HG03520 (cell line): ENCODE measurements around the gene PGAP6.
"Not testable (repeated sequence)": the region's sequence is repeated elsewhere in the genome, so short reads cannot be mapped to it uniquely, and the experiment has no call there.

Source experiments
- ATAC-seq: cut with Tn5 transposase; IDR thresholded peaks from one replicate; pipeline ENCODE4 v1.9.1; 2021; ENCODE audit warnings: mild to moderate bottlenecking, moderate library complexity; ENCODE audit not compliant: unreplicated experiment

The PGAP6 gene

DNA sequence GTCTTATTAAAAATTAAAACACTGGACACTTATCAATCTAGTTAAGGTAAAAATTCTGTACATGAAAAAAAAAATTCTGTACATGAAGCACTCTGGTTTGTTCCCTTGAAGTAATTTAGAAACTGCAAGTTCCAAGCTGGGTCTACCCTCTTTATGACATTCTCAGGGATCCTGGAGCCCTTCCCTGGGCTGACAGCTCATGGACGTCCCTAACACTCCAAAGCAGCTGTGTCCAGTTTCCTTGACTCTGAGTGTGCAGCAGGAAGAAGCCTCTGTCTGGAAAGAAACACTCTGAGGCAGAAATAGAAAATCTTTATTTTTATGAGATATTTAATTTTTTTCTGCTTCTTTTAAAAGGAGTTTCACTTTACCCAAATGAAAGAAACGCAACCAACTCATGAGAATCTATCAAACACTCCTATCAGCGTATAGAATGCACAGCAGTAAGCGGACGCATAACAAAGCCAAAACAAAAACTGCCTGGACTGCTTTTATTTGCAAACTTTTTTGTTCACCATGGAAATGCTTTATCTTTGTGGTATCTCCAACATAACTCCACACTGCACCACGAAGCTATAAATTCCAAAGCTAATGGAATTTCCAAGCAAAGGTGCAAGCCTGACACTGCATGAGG, 50.5 kb downstream of the PGAP6 start:
- ATAC-seq = not testable (repeated sequence)

DNA sequence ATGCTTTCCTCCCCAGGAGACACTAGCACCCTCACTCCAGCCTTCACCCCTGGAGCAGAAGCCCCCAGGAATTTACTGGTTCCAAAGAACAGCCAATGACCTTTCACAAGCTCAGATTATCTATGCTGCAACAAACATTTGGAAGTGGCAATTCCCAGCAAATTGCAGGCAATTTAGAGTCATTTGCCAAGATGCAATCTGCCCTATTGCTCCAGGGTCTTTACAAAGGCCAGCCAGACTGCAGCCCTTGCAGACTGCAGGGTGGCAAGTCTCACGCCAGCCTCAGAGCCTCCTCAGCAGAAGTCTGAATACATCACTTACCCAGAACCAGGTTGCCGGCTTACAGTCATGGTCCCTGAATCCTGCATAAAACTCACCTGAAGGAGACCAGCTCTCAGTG, 51.0 kb downstream of the PGAP6 start:
- ATAC-seq = no peak

DNA sequence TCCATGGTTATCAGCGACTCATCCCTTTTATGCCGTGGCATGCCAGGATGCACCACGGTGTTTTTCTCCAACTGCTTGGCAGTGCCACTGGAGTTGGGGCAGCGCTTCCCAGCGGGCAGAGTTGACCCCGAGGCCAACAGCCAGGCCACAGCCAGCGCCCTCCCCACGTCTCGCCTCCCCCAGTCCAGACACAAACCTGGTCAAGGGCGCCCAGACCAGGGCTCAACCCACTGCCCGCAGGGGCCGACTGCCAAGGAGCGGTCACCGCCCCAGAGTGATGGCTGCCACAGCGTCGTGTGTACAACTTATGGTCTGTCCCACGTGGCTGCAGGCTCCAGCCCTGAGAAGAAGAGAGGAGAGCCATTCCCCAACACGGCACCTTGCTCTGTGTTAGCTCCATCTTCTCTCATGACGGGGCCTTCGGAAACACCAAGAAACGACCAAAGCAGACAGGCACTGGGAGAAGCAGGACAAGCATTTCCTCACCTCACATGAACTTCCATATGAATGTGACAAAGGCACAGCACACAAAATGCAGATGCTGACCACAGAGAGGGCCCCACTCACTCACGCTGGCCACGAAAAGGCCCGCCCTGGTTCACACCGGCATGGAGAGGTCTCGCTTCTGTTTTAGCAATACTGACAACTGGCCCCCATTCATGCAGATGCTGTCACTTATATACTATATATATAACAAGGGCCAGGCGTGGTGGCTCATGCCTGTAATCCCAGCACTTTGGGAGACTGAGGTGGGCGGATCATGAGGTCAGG, 56.2 kb downstream of the PGAP6 start:
- no peak for ATAC-seq

DNA sequence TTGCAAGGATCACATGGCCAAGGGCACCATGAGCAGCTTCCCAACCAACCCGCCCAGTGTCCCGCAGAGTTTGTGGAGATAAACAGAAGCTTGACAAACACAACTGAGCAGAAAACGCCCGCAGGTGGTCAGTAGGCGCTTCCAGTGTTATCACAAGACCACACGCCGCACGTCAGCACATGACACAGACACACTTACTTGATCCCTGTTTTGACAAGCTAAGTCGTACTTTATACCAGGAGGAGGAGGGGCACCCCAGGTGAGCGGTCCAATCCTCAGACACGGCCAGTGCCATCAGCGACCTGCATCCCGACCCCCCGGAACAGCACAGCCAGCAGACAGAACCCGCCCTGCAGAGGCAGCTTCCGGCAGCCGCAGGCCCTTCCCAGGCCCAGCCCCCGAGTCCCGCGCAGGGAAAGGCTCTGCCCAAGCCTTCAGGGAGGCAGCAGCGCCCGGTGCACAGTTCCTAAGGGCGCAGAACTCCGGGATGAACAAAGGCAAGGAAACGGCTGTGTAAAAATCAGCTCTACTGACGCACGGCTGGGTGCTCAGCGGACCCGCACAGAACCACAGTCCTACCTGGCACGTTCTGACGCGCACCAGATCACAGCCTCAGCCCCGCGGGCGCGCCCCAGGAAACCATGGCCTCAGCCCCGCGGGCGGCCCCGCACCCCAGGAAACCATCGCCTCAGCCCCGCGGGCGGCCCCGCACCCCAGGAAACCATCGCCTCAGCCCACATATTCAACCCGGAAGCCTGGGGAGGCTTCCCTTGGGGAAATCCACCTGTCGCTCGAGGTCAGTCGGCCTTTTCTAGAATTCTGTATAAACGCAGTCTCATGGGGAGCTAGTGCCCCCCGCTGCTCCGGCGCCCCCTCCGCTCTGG, 57.1 kb downstream of the PGAP6 start:
- no peak for ATAC-seq

DNA sequence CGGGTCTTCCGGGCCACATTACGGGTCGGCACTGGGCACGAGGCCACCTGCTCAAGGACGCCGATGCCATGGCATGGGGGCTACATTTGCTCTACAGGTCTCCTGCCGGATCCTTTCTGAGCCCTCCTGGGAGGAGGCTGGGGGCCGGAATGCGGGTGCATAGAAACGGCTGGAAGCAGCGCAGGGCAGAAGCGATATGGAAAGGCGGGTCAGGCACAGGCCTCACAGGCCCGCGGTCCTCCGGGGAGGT, 57.7 kb downstream of the PGAP6 start:
- ATAC-seq = no peak

DNA sequence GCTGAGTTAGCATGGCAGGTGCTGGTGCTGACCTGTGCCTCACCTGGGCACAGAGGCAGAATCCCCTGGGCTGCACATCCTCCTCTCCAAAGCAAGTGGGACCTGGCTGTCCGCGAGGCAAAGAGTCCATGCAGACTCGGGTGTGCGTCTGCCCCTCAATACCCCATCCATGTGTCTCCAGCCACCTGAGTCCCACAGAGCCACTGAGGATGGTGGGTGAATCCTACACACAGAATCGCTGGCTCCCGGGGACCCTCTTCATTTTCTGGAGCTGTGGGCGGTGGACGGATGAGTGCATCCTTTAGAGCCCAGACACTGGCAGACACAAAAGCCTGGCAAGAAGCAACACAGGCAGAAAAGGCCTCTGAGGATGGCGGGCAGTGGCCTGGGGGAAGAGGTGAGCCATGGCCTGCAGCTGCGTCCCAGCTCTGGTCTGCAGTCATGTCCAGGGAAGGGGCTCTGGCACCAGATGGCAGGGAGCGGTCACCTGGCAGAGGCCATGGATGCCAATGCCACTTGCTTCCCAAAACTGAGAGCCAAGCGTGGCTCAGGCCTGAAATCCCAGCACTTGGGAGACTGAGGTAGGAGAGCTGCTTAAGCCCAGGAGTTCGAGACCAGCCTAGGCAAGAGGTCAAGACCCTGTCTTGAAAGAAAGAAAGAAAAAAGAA, 59.2 kb downstream of the PGAP6 start:
- no peak for ATAC-seq

DNA sequence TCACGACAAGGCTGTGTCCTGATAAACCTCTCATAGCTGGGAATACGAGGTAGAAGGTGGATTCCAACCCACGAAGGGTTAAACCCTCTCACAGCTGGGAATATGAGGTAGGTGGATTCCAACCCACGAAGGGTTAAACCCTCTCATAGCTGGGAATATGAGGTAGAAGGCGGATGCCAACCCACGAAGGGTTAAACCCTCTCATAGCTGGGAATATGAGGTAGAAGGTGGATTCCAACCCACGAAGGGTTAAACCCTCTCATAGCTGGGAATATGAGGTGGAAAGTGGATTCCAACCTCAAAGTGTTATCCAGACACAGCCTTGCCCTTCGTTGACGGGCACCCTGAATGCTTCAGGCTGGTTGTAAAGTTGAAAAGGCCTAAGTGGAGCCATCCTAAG, 60.2 kb downstream of the PGAP6 start:
- no peak for ATAC-seq
